Activated naive CD8-positive, alpha-beta T cell treated with anti-CD3 and anti-CD28 coated beads for 36 hours (primary cell): ENCODE results near the gene SLC22A13. TPM values are rescaled to one million over a fixed set of nuclear protein-coding genes. Genes with fewer than 3 reads are reported as not detected.

Experiments used
- DNase-seq: peaks from one replicate; pipeline ENCODE4 v3.0.0; 2021
- H3K27ac Mint-ChIP-seq: one replicate; pipeline ENCODE4 v1.8.0; 2022; ENCODE audit warnings: mild to moderate bottlenecking, moderate library complexity, mixed read lengths
- H3K27me3 Mint-ChIP-seq: one replicate; pipeline ENCODE4 v1.8.0; 2022; ENCODE audit warnings: mild to moderate bottlenecking, mixed read lengths
- H3K36me3 Mint-ChIP-seq: one replicate; pipeline ENCODE4 v1.8.0; 2021; ENCODE audit warnings: mild to moderate bottlenecking, mixed read lengths
- H3K4me1 Mint-ChIP-seq: one replicate; pipeline ENCODE4 v1.8.0; 2021; ENCODE audit warnings: mixed read lengths
- H3K4me3 Mint-ChIP-seq: one replicate; pipeline ENCODE4 v1.8.0; 2022; ENCODE audit warnings: mild to moderate bottlenecking, moderate library complexity, mixed read lengths
- H3K9me3 Mint-ChIP-seq: one replicate; pipeline ENCODE4 v1.8.0; 2022; ENCODE audit warnings: mixed read lengths
- total RNA-seq, 2 experiments: library from RNA; stranded (reverse); gene quantifications; one replicate each; pipeline ENCODE4 v1.2.3, GENCODE V29; 2021

Gene SLC22A13
- total RNA-seq, 2 experiments from 2014 or later = 0.24 to 0.27 TPM

- Mint-ChIP-seq H3K36me3 (peaks cover 32% of the 10 kb centered on the region), H3K27ac (no peak overlapping the region), H3K27me3 (no peaks in the 10 kb centered on the region), H3K4me1 (peaks cover 24% of the 10 kb centered on the region), H3K9me3 (no peaks in the 10 kb centered on the region), H3K4me3 (no peak overlapping the region)
- DNase-seq = no peak
Observed at GRCh38 chr3:38251197-38251596, 14.4 kb upstream of the SLC22A13 start.

- Mint-ChIP-seq H3K36me3 (peaks cover 33% of the 10 kb centered on the region), H3K9me3 (no peaks in the 10 kb centered on the region), H3K27ac (peak overlapping the region; percentile 43), H3K27me3 (no peaks in the 10 kb centered on the region), H3K4me1 (peaks cover 36% of the 10 kb centered on the region), H3K4me3 (no peak overlapping the region)
- peak; percentile 11 for DNase-seq
Observed at GRCh38 chr3:38253704-38254103, 11.9 kb upstream of the SLC22A13 start.

GRCh38 chr3:38254872-38255271, 10.7 kb upstream of the SLC22A13 start:
- H3K9me3 Mint-ChIP-seq = no peaks in the 10 kb centered on the region
- H3K4me1 Mint-ChIP-seq = peaks cover 41% of the 10 kb centered on the region
- H3K36me3 Mint-ChIP-seq = peaks cover 29% of the 10 kb centered on the region
- no peaks in the 10 kb centered on the region for H3K27me3 Mint-ChIP-seq
- H3K4me3 Mint-ChIP-seq = no peak overlapping the region
- no peak for DNase-seq
- H3K27ac Mint-ChIP-seq = no peak overlapping the region

- Mint-ChIP-seq H3K4me3 (no peak overlapping the region), H3K36me3 (peaks cover 32% of the 10 kb centered on the region), H3K27me3 (no peaks in the 10 kb centered on the region), H3K9me3 (no peaks in the 10 kb centered on the region), H3K27ac (no peak overlapping the region), H3K4me1 (peaks cover 47% of the 10 kb centered on the region)
- DNase-seq = no peak
Observed at GRCh38 chr3:38255627-38256026, 10.0 kb upstream of the SLC22A13 start.

- Mint-ChIP-seq H3K9me3 (no peaks in the 10 kb centered on the region), H3K27ac (no peak overlapping the region), H3K4me1 (peaks cover 47% of the 10 kb centered on the region), H3K27me3 (no peaks in the 10 kb centered on the region), H3K4me3 (no peak overlapping the region), H3K36me3 (peaks cover 33% of the 10 kb centered on the region)
- DNase-seq = no peak
Observed at GRCh38 chr3:38257583-38257982, 8.0 kb upstream of the SLC22A13 start.

GRCh38 chr3:38260474-38260873, 5.1 kb upstream of the SLC22A13 start:
- Mint-ChIP-seq H3K9me3 (no peaks in the 10 kb centered on the region), H3K4me3 (no peak overlapping the region), H3K4me1 (peaks cover 43% of the 10 kb centered on the region), H3K27ac (no peak overlapping the region), H3K36me3 (peaks cover 11% of the 10 kb centered on the region), H3K27me3 (no peaks in the 10 kb centered on the region)
- no peak for DNase-seq

- DNase-seq = no peak
- H3K36me3 Mint-ChIP-seq = peaks cover 4% of the 10 kb centered on the region
- H3K27ac Mint-ChIP-seq = no peak overlapping the region
- no peaks in the 10 kb centered on the region for H3K27me3 Mint-ChIP-seq
- peaks cover 36% of the 10 kb centered on the region for H3K4me1 Mint-ChIP-seq
- H3K4me3 Mint-ChIP-seq = no peak overlapping the region
- no peaks in the 10 kb centered on the region for H3K9me3 Mint-ChIP-seq
Observed at GRCh38 chr3:38264353-38264771, 1.2 kb upstream of the SLC22A13 start.

GRCh38 chr3:38264779-38265178, 833 bp upstream of the SLC22A13 start:
- Mint-ChIP-seq H3K27me3 (no peaks in the 10 kb centered on the region), H3K4me3 (no peak overlapping the region), H3K36me3 (peaks cover 4% of the 10 kb centered on the region), H3K4me1 (peaks cover 32% of the 10 kb centered on the region), H3K9me3 (no peaks in the 10 kb centered on the region), H3K27ac (no peak overlapping the region)
- no peak for DNase-seq

GRCh38 chr3:38266810-38267209, 1.2 kb downstream of the SLC22A13 start:
- no peaks in the 10 kb centered on the region for H3K9me3 Mint-ChIP-seq
- no peak overlapping the region for H3K4me3 Mint-ChIP-seq
- H3K27me3 Mint-ChIP-seq = no peaks in the 10 kb centered on the region
- DNase-seq = no peak
- no peak overlapping the region for H3K27ac Mint-ChIP-seq
- peaks cover 1% of the 10 kb centered on the region for H3K36me3 Mint-ChIP-seq
- H3K4me1 Mint-ChIP-seq = peaks cover 25% of the 10 kb centered on the region

- H3K9me3 Mint-ChIP-seq = no peaks in the 10 kb centered on the region
- no peak for DNase-seq
- H3K27ac Mint-ChIP-seq = no peak overlapping the region
- H3K27me3 Mint-ChIP-seq = no peaks in the 10 kb centered on the region
- H3K36me3 Mint-ChIP-seq = peaks cover 1% of the 10 kb centered on the region
- no peak overlapping the region for H3K4me3 Mint-ChIP-seq
- H3K4me1 Mint-ChIP-seq = peaks cover 25% of the 10 kb centered on the region
Observed at GRCh38 chr3:38267662-38268061, 2.0 kb downstream of the SLC22A13 start.

- Mint-ChIP-seq H3K4me3 (no peak overlapping the region), H3K36me3 (peaks cover 1% of the 10 kb centered on the region), H3K27me3 (no peaks in the 10 kb centered on the region), H3K27ac (no peak overlapping the region), H3K4me1 (peaks cover 24% of the 10 kb centered on the region), H3K9me3 (no peaks in the 10 kb centered on the region)
- DNase-seq = no peak
Observed at GRCh38 chr3:38268087-38268486, 2.5 kb downstream of the SLC22A13 start.

GRCh38 chr3:38268522-38268921, 2.9 kb downstream of the SLC22A13 start:
- no peak overlapping the region for H3K4me3 Mint-ChIP-seq
- peaks cover 21% of the 10 kb centered on the region for H3K4me1 Mint-ChIP-seq
- no peak overlapping the region for H3K27ac Mint-ChIP-seq
- no peak for DNase-seq
- no peaks in the 10 kb centered on the region for H3K27me3 Mint-ChIP-seq
- H3K36me3 Mint-ChIP-seq = peaks cover 1% of the 10 kb centered on the region
- no peaks in the 10 kb centered on the region for H3K9me3 Mint-ChIP-seq

GRCh38 chr3:38270606-38271005, 5.0 kb downstream of the SLC22A13 start:
- Mint-ChIP-seq H3K4me3 (no peak overlapping the region), H3K4me1 (peaks cover 11% of the 10 kb centered on the region), H3K27ac (no peak overlapping the region), H3K27me3 (no peaks in the 10 kb centered on the region), H3K9me3 (no peaks in the 10 kb centered on the region), H3K36me3 (peaks cover 1% of the 10 kb centered on the region)
- DNase-seq = no peak

- H3K4me3 Mint-ChIP-seq = no peak overlapping the region
- H3K36me3 Mint-ChIP-seq = peaks cover 1% of the 10 kb centered on the region
- H3K9me3 Mint-ChIP-seq = no peaks in the 10 kb centered on the region
- H3K4me1 Mint-ChIP-seq = peaks cover 11% of the 10 kb centered on the region
- H3K27me3 Mint-ChIP-seq = no peaks in the 10 kb centered on the region
- H3K27ac Mint-ChIP-seq = no peak overlapping the region
- no peak for DNase-seq
Observed at GRCh38 chr3:38271553-38271952, 5.9 kb downstream of the SLC22A13 start.

GRCh38 chr3:38274864-38275649, 9.4 kb downstream of the SLC22A13 start:
- no peaks in the 10 kb centered on the region for H3K9me3 Mint-ChIP-seq
- H3K4me3 Mint-ChIP-seq = no peak overlapping the region
- no peak overlapping the region for H3K27ac Mint-ChIP-seq

GRCh38 chr3:38275658-38276057, 10.0 kb downstream of the SLC22A13 start:
- Mint-ChIP-seq H3K9me3 (no peaks in the 10 kb centered on the region), H3K4me3 (no peak overlapping the region), H3K27me3 (no peaks in the 10 kb centered on the region), H3K27ac (no peak overlapping the region), H3K4me1 (no peaks in the 10 kb centered on the region), H3K36me3 (peaks cover 5% of the 10 kb centered on the region)
- DNase-seq = no peak

More at GRCh38 chr3:38274864-38275649, 9.4 kb downstream of the SLC22A13 start:
- Mint-ChIP-seq H3K27me3 (no peaks in the 10 kb centered on the region), H3K36me3 (peaks cover 5% of the 10 kb centered on the region), H3K4me1 (no peaks in the 10 kb centered on the region)
- no peak for DNase-seq
